Panc1 (cell line): ENCODE results near the gene PACC1.

Source experiments
- TF ChIP-seq, protein P1 (sequence below), 2 experiments: IDR thresholded peaks; 2 replicates each; pipeline ENCODE4 v1.6.1; 2011 to 2012; ENCODE audit warnings: low read depth in 2 of 2, control low read depth in 1 of 2, low read length in 1 of 2, mild to moderate bottlenecking in 1 of 2, moderate library complexity in 1 of 2; ENCODE audit not compliant: insufficient read depth in 1 of 2
- TF ChIP-seq, protein P2 (sequence below): fragments of 450-650 bp; IDR thresholded peaks from 2 replicates; pipeline ENCODE4 v1.5.1; 2017; ENCODE audit warnings: mild to moderate bottlenecking

DNA sequence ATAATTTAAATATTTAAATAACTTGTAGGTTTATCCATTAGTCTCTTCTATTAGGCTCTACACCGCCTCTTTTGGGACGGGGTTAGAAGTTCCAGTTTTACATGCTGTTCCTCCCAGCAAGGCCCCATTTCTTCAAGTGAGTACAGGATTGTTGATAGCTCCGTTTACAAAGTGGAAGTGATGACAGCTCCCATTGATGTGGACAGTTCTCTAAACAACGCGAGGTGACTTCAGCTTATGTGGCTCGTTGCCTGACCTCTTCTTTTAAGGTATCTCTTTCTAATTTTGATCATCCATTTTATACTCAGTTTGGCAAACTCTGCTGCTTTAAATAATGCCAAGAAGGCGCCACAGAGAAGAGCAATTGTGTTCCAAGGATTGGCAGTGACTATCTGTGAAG, 49.7 kb downstream of the PACC1 start:
- TF ChIP-seq, protein P1, sequence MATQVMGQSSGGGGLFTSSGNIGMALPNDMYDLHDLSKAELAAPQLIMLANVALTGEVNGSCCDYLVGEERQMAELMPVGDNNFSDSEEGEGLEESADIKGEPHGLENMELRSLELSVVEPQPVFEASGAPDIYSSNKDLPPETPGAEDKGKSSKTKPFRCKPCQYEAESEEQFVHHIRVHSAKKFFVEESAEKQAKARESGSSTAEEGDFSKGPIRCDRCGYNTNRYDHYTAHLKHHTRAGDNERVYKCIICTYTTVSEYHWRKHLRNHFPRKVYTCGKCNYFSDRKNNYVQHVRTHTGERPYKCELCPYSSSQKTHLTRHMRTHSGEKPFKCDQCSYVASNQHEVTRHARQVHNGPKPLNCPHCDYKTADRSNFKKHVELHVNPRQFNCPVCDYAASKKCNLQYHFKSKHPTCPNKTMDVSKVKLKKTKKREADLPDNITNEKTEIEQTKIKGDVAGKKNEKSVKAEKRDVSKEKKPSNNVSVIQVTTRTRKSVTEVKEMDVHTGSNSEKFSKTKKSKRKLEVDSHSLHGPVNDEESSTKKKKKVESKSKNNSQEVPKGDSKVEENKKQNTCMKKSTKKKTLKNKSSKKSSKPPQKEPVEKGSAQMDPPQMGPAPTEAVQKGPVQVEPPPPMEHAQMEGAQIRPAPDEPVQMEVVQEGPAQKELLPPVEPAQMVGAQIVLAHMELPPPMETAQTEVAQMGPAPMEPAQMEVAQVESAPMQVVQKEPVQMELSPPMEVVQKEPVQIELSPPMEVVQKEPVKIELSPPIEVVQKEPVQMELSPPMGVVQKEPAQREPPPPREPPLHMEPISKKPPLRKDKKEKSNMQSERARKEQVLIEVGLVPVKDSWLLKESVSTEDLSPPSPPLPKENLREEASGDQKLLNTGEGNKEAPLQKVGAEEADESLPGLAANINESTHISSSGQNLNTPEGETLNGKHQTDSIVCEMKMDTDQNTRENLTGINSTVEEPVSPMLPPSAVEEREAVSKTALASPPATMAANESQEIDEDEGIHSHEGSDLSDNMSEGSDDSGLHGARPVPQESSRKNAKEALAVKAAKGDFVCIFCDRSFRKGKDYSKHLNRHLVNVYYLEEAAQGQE (IDR thresholded peaks at IDR 0.05; ENCODE audit: insufficient read depth in 1 of 2, low read depth in 2 of 2, low read length in 1 of 2), result no peak
- TF ChIP-seq, protein P2, sequence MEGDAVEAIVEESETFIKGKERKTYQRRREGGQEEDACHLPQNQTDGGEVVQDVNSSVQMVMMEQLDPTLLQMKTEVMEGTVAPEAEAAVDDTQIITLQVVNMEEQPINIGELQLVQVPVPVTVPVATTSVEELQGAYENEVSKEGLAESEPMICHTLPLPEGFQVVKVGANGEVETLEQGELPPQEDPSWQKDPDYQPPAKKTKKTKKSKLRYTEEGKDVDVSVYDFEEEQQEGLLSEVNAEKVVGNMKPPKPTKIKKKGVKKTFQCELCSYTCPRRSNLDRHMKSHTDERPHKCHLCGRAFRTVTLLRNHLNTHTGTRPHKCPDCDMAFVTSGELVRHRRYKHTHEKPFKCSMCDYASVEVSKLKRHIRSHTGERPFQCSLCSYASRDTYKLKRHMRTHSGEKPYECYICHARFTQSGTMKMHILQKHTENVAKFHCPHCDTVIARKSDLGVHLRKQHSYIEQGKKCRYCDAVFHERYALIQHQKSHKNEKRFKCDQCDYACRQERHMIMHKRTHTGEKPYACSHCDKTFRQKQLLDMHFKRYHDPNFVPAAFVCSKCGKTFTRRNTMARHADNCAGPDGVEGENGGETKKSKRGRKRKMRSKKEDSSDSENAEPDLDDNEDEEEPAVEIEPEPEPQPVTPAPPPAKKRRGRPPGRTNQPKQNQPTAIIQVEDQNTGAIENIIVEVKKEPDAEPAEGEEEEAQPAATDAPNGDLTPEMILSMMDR, result no peak
